ENCODE measurements around the gene ENOX1.

DNA sequence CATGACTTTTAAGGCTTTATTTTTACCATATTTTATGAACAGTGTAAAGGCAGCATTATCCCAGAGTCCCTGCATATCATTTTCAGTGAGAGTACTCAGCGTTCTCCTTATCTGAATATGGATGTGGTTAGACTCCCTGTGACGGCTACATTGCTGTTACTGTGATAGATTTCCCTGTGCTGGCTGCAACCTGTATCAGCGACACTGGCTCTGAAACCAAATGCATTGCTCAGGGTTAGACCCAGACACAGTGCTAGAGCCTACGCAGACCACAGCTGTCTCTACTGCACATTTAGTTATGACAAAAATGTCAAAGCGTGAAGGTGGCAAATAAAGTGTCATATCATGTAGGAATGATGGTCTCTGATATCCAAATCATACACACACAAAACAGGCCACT is 138.0 kb downstream of the ENOX1 start:
- TF ChIP-seq, protein P1, sequence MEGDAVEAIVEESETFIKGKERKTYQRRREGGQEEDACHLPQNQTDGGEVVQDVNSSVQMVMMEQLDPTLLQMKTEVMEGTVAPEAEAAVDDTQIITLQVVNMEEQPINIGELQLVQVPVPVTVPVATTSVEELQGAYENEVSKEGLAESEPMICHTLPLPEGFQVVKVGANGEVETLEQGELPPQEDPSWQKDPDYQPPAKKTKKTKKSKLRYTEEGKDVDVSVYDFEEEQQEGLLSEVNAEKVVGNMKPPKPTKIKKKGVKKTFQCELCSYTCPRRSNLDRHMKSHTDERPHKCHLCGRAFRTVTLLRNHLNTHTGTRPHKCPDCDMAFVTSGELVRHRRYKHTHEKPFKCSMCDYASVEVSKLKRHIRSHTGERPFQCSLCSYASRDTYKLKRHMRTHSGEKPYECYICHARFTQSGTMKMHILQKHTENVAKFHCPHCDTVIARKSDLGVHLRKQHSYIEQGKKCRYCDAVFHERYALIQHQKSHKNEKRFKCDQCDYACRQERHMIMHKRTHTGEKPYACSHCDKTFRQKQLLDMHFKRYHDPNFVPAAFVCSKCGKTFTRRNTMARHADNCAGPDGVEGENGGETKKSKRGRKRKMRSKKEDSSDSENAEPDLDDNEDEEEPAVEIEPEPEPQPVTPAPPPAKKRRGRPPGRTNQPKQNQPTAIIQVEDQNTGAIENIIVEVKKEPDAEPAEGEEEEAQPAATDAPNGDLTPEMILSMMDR (IDR thresholded peaks at IDR 0.05) = no peak
- no peak for TF ChIP-seq POLR2A (IDR thresholded peaks at IDR 0.05)
